Liver (tissue), 9 donors: ENCODE measurements around the gene SRSF3. TPM values are rescaled to one million over a fixed set of nuclear protein-coding genes. Genes with fewer than 3 reads are reported as not detected.

Source experiments
- DNase-seq: peaks from one replicate; pipeline ENCODE4 v3.0.0-alpha.2; 2017; ENCODE audit warnings: low spot score
- H3K27ac ChIP-seq, 2 donors: one replicate each; pipeline ENCODE4 v1.7.0; 2013; ENCODE audit warnings: inconsistent platforms in 2 of 2, low read length in 2 of 2, control low read depth in 1 of 2, low read depth in 1 of 2, mild to moderate bottlenecking in 1 of 2
- H3K27me3 ChIP-seq, 4 donors: one replicate each; pipeline versions ENCODE4 v1.6.1 to v1.7.0; 2013; ENCODE audit warnings: low read length in 3 of 4, inconsistent platforms in 1 of 4, mild to moderate bottlenecking in 1 of 4, moderate library complexity in 1 of 4; ENCODE audit not compliant: control insufficient read depth in 4 of 4, insufficient read depth in 4 of 4
- H3K36me3 ChIP-seq, 4 donors: one replicate each; pipeline versions ENCODE4 v1.6.1 to v1.7.0; 2013; ENCODE audit warnings: low read length in 3 of 4, mild to moderate bottlenecking in 3 of 4, low read depth in 1 of 4, moderate library complexity in 1 of 4; ENCODE audit not compliant: control insufficient read depth in 4 of 4, insufficient read depth in 3 of 4
- H3K4me1 ChIP-seq, 4 donors: one replicate each; pipeline versions ENCODE4 v1.6.1 to v1.7.0; 2013; ENCODE audit warnings: low read length in 3 of 4, mild to moderate bottlenecking in 3 of 4, moderate library complexity in 1 of 4; ENCODE audit not compliant: control insufficient read depth in 4 of 4, insufficient read depth in 4 of 4
- H3K4me3 ChIP-seq, 3 donors: one replicate each; pipeline versions ENCODE4 v1.6.1 to v1.7.0; 2013; ENCODE audit warnings: low read length in 3 of 3, control low read depth in 1 of 3, low read depth in 1 of 3, mild to moderate bottlenecking in 1 of 3
- H3K9ac ChIP-seq, 2 donors: one replicate each; pipeline ENCODE4 v1.7.0; 2013; ENCODE audit warnings: low read length in 2 of 2, mild to moderate bottlenecking in 2 of 2, moderate library complexity in 2 of 2, control low read depth in 1 of 2, low read depth in 1 of 2
- H3K9me3 ChIP-seq, 4 donors: one replicate each; pipeline versions ENCODE4 v1.6.1 to v1.7.0; 2013; ENCODE audit warnings: low read length in 3 of 4; ENCODE audit not compliant: control insufficient read depth in 4 of 4
- EGR1 ChIP-seq, 2 donors: IDR thresholded peaks; 2 replicates each; pipeline ENCODE4 v1.6.1; 2016 to 2018; ENCODE audit warnings: antibody characterized with exemption in 2 of 2, low read depth in 2 of 2
- FOXA1 ChIP-seq: IDR thresholded peaks from 2 replicates; pipeline ENCODE4 v1.6.1; 2016; ENCODE audit warnings: antibody characterized with exemption
- FOXA2 ChIP-seq: IDR thresholded peaks from 2 replicates; pipeline ENCODE4 v1.6.1; 2016; ENCODE audit warnings: antibody characterized with exemption
- GABPA ChIP-seq, 2 donors: IDR thresholded peaks in 1 of 2; conservative IDR thresholded peaks in 1 of 2; 2 replicates each; pipeline ENCODE4 v1.6.1; 2016; ENCODE audit warnings: antibody characterized with exemption in 2 of 2, mild to moderate bottlenecking in 1 of 2, moderate library complexity in 1 of 2
- HNF4A ChIP-seq, 2 donors: conservative IDR thresholded peaks; 2 replicates each; pipeline ENCODE4 v1.6.1; 2016; ENCODE audit warnings: antibody characterized with exemption in 2 of 2, mild to moderate bottlenecking in 2 of 2
- HNF4G ChIP-seq: IDR thresholded peaks from 2 replicates; pipeline ENCODE4 v1.6.1; 2016; ENCODE audit warnings: antibody characterized with exemption
- JUND ChIP-seq, 2 donors: IDR thresholded peaks; 2 replicates each; pipeline ENCODE4 v1.6.1; 2016; ENCODE audit warnings: antibody characterized with exemption in 2 of 2
- MAX ChIP-seq: IDR thresholded peaks from 2 replicates; pipeline ENCODE4 v1.6.1; 2016; ENCODE audit warnings: antibody characterized with exemption
- NR2F2 ChIP-seq: IDR thresholded peaks from 2 replicates; pipeline ENCODE4 v1.6.1; 2016; ENCODE audit warnings: antibody characterized with exemption
- RAD21 ChIP-seq, 2 donors: IDR thresholded peaks; 2 replicates each; pipeline ENCODE4 v1.6.1; 2016; ENCODE audit warnings: antibody characterized with exemption in 2 of 2, mild to moderate bottlenecking in 2 of 2
- RXRA ChIP-seq, 2 donors: IDR thresholded peaks; 2 replicates each; pipeline ENCODE4 v1.6.1; 2017 to 2018; ENCODE audit warnings: antibody characterized with exemption in 2 of 2, mild to moderate bottlenecking in 1 of 2
- SP1 ChIP-seq: IDR thresholded peaks from 2 replicates; pipeline ENCODE4 v1.6.1; 2018; ENCODE audit warnings: antibody characterized with exemption, mild to moderate bottlenecking
- TAF1 ChIP-seq: conservative IDR thresholded peaks from 2 replicates; pipeline ENCODE4 v1.6.1; 2016; ENCODE audit warnings: antibody characterized with exemption, mild to moderate bottlenecking
- YY1 ChIP-seq: IDR thresholded peaks from 2 replicates; pipeline ENCODE4 v1.6.1; 2016; ENCODE audit warnings: antibody characterized with exemption, mild to moderate bottlenecking
- whole genome bisulfite sequencing: extraction: QIAGEN DNeasy Blood & Tissue Kit; methylation state at CpG from one replicate; pipeline ENCODE4 v1.1.7; 2013; 5-methylcytosine and 5-hydroxymethylcytosine counted together
- polyA plus RNA-seq, 2 donors: library from polyadenylated mRNA; stranded (reverse) in 1 of 2; unstranded in 1 of 2; fragments of 200-250 nt in 1 of 2; fragments of >200 nt in 1 of 2; fragmentation: Nextera tagmentation in 1 of 2; extraction: Ambion mirVana in 1 of 2; gene quantifications; one replicate each; pipeline versions ENCODE4 v1.2.1 to v1.2.3, GENCODE V29; 2013 to 2015
- total RNA-seq, 2 donors: library from RNA; depleted of rRNA; stranded (reverse); fragments of >200 nt; gene quantifications; one replicate each; pipeline ENCODE4 v1.2.3, GENCODE V29; 2014
- TF ChIP-seq, protein P1 (sequence below): IDR thresholded peaks from 2 replicates; pipeline ENCODE4 v1.6.1; 2016; ENCODE audit warnings: antibody characterized with exemption, mild to moderate bottlenecking
- TF ChIP-seq, protein P2 (sequence below): IDR thresholded peaks from 2 replicates; pipeline ENCODE4 v1.6.1; 2016; ENCODE audit warnings: antibody characterized with exemption
- TF ChIP-seq, protein P3 (sequence below): IDR thresholded peaks from 2 replicates; pipeline ENCODE4 v1.6.1; 2016; ENCODE audit warnings: antibody characterized with exemption
- TF ChIP-seq, protein P4 (sequence below): fragments of 150-350 bp; IDR thresholded peaks from 2 replicates; pipeline ENCODE4 v1.5.1; 2017; ENCODE audit warnings: improper control_type of control experiment, low read depth, low read length; ENCODE audit not compliant: missing input control
- donor health status: healthy.
- donor health status: healthy.
- donor health status: healthy.
- donor health status: healthy.
- donor health status: healthy.

The SRSF3 gene
- total and polyA plus RNA-seq, 4 donors = 62.8 to 103 (median 101) TPM

- WGBS = 65% methylated on average over 13 of the region's 13 CpGs
- Histone ChIP-seq H3K9me3 (no peaks in the 10 kb centered on the region), H3K36me3 (no peaks in the 10 kb centered on the region), H3K27me3 (no peaks in the 10 kb centered on the region), H3K27ac (peak overlapping the region; percentile 9 to 94), H3K4me1 (peaks cover 4 to 20% (median 13%) of the 10 kb centered on the region in 4 donors), H3K9ac (no peak overlapping the region), H3K4me3 (peak overlapping the region in 1 of 3 donors; percentile 82)
- peak; percentile 0 for TF ChIP-seq SP1
- TF ChIP-seq JUND (IDR thresholded peaks at IDR 0.05) = no peak
- peak; percentile 35 for DNase-seq
These were observed 46.3 kb upstream of the SRSF3 start for GRCh38 chr6:36547646-36548400.

- Histone ChIP-seq H3K4me1 (peaks cover 2 to 20% (median 13%) of the 10 kb centered on the region in 4 donors), H3K36me3 (no peaks in the 10 kb centered on the region), H3K4me3 (no peak overlapping the region), H3K9ac (no peak overlapping the region), H3K27me3 (no peaks in the 10 kb centered on the region), H3K27ac (no peak overlapping the region), H3K9me3 (no peaks in the 10 kb centered on the region)
- 94% methylated on average over 2 of the region's 2 CpGs for WGBS
- TF ChIP-seq GABPA (IDR thresholded peaks at IDR 0.05 in 1 of 2, conservative IDR thresholded peaks at IDR 0.05 in 1 of 2) (no peak), FOXA2 (no peak), NR2F2 (no peak), SP1 (no peak), MAX (no peak), HNF4A (conservative IDR thresholded peaks at IDR 0.05) (no peak)
- no peak for DNase-seq
These were observed 45.8 kb upstream of the SRSF3 start for GRCh38 chr6:36548401-36548743.

DNA sequence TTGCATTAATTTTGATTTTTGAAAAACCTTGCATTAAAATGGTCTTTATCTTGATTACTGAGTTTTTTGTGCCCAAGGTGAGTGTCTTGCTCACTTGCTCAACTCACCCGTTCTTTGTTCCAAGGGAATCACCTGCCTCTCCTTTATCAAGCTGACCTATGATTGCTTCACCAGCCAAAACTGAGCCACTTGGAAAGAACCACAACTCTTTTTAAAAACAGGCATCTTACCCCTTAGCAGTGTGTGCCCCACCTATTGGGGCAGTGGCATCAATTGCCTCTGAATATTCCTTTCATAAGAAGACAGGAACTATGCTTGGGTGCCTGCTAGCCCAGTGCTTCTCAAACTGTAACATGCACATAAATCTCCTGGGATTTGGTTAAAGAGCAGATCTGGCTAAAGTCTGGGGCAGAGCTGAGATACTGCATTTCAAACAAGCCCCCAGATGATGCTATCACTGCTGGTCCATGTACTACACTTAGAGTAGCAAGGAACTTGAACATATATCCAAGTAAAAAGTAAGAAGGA, 43.6 kb upstream of the SRSF3 start:
- TF ChIP-seq EGR1 (IDR thresholded peaks at IDR 0.05; ENCODE audit: low read depth in 2 of 2) (no peak), HNF4G (no peak), NR2F2 (no peak), JUND (IDR thresholded peaks at IDR 0.05) (no peak), GABPA (IDR thresholded peaks at IDR 0.05 in 1 of 2, conservative IDR thresholded peaks at IDR 0.05 in 1 of 2) (no peak), HNF4A (conservative IDR thresholded peaks at IDR 0.05) (no peak), TAF1 (no peak), RAD21 (IDR thresholded peaks at IDR 0.05) (no peak), RXRA (IDR thresholded peaks at IDR 0.05) (no peak), FOXA1 (no peak), MAX (no peak), FOXA2 (no peak), YY1 (no peak), SP1 (no peak)
- TF ChIP-seq, protein P1, sequence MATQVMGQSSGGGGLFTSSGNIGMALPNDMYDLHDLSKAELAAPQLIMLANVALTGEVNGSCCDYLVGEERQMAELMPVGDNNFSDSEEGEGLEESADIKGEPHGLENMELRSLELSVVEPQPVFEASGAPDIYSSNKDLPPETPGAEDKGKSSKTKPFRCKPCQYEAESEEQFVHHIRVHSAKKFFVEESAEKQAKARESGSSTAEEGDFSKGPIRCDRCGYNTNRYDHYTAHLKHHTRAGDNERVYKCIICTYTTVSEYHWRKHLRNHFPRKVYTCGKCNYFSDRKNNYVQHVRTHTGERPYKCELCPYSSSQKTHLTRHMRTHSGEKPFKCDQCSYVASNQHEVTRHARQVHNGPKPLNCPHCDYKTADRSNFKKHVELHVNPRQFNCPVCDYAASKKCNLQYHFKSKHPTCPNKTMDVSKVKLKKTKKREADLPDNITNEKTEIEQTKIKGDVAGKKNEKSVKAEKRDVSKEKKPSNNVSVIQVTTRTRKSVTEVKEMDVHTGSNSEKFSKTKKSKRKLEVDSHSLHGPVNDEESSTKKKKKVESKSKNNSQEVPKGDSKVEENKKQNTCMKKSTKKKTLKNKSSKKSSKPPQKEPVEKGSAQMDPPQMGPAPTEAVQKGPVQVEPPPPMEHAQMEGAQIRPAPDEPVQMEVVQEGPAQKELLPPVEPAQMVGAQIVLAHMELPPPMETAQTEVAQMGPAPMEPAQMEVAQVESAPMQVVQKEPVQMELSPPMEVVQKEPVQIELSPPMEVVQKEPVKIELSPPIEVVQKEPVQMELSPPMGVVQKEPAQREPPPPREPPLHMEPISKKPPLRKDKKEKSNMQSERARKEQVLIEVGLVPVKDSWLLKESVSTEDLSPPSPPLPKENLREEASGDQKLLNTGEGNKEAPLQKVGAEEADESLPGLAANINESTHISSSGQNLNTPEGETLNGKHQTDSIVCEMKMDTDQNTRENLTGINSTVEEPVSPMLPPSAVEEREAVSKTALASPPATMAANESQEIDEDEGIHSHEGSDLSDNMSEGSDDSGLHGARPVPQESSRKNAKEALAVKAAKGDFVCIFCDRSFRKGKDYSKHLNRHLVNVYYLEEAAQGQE = no peak
- TF ChIP-seq, protein P2, sequence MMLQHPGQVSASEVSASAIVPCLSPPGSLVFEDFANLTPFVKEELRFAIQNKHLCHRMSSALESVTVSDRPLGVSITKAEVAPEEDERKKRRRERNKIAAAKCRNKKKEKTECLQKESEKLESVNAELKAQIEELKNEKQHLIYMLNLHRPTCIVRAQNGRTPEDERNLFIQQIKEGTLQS = no peak
- TF ChIP-seq, protein P3, sequence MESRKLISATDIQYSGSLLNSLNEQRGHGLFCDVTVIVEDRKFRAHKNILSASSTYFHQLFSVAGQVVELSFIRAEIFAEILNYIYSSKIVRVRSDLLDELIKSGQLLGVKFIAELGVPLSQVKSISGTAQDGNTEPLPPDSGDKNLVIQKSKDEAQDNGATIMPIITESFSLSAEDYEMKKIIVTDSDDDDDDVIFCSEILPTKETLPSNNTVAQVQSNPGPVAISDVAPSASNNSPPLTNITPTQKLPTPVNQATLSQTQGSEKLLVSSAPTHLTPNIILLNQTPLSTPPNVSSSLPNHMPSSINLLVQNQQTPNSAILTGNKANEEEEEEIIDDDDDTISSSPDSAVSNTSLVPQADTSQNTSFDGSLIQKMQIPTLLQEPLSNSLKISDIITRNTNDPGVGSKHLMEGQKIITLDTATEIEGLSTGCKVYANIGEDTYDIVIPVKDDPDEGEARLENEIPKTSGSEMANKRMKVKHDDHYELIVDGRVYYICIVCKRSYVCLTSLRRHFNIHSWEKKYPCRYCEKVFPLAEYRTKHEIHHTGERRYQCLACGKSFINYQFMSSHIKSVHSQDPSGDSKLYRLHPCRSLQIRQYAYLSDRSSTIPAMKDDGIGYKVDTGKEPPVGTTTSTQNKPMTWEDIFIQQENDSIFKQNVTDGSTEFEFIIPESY = no peak
- TF ChIP-seq, protein P4, sequence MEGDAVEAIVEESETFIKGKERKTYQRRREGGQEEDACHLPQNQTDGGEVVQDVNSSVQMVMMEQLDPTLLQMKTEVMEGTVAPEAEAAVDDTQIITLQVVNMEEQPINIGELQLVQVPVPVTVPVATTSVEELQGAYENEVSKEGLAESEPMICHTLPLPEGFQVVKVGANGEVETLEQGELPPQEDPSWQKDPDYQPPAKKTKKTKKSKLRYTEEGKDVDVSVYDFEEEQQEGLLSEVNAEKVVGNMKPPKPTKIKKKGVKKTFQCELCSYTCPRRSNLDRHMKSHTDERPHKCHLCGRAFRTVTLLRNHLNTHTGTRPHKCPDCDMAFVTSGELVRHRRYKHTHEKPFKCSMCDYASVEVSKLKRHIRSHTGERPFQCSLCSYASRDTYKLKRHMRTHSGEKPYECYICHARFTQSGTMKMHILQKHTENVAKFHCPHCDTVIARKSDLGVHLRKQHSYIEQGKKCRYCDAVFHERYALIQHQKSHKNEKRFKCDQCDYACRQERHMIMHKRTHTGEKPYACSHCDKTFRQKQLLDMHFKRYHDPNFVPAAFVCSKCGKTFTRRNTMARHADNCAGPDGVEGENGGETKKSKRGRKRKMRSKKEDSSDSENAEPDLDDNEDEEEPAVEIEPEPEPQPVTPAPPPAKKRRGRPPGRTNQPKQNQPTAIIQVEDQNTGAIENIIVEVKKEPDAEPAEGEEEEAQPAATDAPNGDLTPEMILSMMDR = no peak
- H3K4me1 ChIP-seq = peaks cover 0 to 15% (median 8%) of the 10 kb centered on the region in 4 donors
- no peaks in the 10 kb centered on the region for H3K27me3 ChIP-seq
- H3K4me3 ChIP-seq = no peak overlapping the region
- no peaks in the 10 kb centered on the region for H3K36me3 ChIP-seq
- H3K9ac ChIP-seq = no peak overlapping the region
- no peak for DNase-seq
- WGBS = 83% methylated on average over 1 of the region's 1 CpG
- H3K9me3 ChIP-seq = no peaks in the 10 kb centered on the region
- no peak overlapping the region for H3K27ac ChIP-seq
